ENCODE results near the gene RAB19. TPM values are rescaled to one million over a fixed set of nuclear protein-coding genes. Genes with fewer than 3 reads are reported as not detected.

RAB19 gene
- total RNA-seq, 1 experiment from 2014 or later: 10.8 TPM

DNA sequence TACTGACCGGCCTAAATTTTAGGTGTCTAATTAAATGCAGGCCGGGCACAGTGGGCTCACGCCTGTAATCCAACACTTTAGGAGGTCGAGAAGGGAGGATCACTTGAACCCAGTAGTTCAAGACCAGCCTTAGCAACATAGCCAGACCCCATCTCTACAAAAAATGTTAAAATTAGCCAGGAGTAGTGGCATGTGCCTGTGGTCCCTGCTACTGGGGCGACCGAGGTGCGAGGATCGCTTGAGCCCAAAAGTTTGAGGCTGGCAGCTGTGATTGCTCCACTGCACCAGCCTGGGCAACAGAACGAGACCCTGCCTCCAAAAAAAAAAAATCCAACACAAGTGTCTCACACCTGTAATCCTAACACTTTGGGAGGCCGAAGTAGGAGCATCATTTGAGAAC is 5.0 kb upstream of the RAB19 start:
- CTCF ChIA-PET: interaction anchor here (1.1 kb wide), 1 partner anchor 45 kb away, joined by 6 read pairs; no protein-coding TSS in a partner anchor
- POLR2A ChIA-PET: interaction anchor here (0.6 kb wide), 1 partner anchor 51 kb away, joined by 3 read pairs; no protein-coding TSS in a partner anchor
- no peak overlapping the region for H3K27ac Mint-ChIP-seq
- peaks cover 4% of the 10 kb centered on the region; the same call in 1 of the 2 replicates for H3K36me3 Mint-ChIP-seq
- H3K27me3 Mint-ChIP-seq (ENCODE audit: low read depth): no peaks in the 10 kb centered on the region
- H3K4me3 Mint-ChIP-seq: peak overlapping the region; percentile 93
- H3K4me1 Mint-ChIP-seq: peaks cover 28% of the 10 kb centered on the region
- ATAC-seq (no peak), DNase-seq (ENCODE audit: low spot score) (no peak)
- peaks cover 4% of the 10 kb centered on the region; the same call in 1 of the 2 replicates for H3K9me3 Mint-ChIP-seq
- TF ChIP-seq NFYB (CRISPR knock-in tag; conservative IDR thresholded peaks at IDR 0.05; ENCODE audit: low read depth) (no peak), PRRX2 (CRISPR knock-in tag; IDR thresholded peaks at IDR 0.05) (no peak), GTF2I (CRISPR knock-in tag; conservative IDR thresholded peaks at IDR 0.05) (no peak), ZNF232 (CRISPR knock-in tag; IDR thresholded peaks at IDR 0.05) (no peak), OVOL2 (CRISPR knock-in tag; IDR thresholded peaks at IDR 0.05; ENCODE audit: borderline replicate concordance) (no peak), FOXJ3 (CRISPR knock-in tag; IDR thresholded peaks at IDR 0.05; ENCODE audit: borderline replicate concordance) (no peak)
- TF ChIP-seq, protein P1, sequence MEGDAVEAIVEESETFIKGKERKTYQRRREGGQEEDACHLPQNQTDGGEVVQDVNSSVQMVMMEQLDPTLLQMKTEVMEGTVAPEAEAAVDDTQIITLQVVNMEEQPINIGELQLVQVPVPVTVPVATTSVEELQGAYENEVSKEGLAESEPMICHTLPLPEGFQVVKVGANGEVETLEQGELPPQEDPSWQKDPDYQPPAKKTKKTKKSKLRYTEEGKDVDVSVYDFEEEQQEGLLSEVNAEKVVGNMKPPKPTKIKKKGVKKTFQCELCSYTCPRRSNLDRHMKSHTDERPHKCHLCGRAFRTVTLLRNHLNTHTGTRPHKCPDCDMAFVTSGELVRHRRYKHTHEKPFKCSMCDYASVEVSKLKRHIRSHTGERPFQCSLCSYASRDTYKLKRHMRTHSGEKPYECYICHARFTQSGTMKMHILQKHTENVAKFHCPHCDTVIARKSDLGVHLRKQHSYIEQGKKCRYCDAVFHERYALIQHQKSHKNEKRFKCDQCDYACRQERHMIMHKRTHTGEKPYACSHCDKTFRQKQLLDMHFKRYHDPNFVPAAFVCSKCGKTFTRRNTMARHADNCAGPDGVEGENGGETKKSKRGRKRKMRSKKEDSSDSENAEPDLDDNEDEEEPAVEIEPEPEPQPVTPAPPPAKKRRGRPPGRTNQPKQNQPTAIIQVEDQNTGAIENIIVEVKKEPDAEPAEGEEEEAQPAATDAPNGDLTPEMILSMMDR (IDR thresholded peaks at IDR 0.05): no peak
- TF ChIP-seq, protein P2, sequence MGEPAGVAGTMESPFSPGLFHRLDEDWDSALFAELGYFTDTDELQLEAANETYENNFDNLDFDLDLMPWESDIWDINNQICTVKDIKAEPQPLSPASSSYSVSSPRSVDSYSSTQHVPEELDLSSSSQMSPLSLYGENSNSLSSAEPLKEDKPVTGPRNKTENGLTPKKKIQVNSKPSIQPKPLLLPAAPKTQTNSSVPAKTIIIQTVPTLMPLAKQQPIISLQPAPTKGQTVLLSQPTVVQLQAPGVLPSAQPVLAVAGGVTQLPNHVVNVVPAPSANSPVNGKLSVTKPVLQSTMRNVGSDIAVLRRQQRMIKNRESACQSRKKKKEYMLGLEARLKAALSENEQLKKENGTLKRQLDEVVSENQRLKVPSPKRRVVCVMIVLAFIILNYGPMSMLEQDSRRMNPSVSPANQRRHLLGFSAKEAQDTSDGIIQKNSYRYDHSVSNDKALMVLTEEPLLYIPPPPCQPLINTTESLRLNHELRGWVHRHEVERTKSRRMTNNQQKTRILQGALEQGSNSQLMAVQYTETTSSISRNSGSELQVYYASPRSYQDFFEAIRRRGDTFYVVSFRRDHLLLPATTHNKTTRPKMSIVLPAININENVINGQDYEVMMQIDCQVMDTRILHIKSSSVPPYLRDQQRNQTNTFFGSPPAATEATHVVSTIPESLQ (CRISPR knock-in tag; IDR thresholded peaks at IDR 0.05): no peak
- TF ChIP-seq, protein P3, sequence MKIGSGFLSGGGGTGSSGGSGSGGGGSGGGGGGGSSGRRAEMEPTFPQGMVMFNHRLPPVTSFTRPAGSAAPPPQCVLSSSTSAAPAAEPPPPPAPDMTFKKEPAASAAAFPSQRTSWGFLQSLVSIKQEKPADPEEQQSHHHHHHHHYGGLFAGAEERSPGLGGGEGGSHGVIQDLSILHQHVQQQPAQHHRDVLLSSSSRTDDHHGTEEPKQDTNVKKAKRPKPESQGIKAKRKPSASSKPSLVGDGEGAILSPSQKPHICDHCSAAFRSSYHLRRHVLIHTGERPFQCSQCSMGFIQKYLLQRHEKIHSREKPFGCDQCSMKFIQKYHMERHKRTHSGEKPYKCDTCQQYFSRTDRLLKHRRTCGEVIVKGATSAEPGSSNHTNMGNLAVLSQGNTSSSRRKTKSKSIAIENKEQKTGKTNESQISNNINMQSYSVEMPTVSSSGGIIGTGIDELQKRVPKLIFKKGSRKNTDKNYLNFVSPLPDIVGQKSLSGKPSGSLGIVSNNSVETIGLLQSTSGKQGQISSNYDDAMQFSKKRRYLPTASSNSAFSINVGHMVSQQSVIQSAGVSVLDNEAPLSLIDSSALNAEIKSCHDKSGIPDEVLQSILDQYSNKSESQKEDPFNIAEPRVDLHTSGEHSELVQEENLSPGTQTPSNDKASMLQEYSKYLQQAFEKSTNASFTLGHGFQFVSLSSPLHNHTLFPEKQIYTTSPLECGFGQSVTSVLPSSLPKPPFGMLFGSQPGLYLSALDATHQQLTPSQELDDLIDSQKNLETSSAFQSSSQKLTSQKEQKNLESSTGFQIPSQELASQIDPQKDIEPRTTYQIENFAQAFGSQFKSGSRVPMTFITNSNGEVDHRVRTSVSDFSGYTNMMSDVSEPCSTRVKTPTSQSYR (CRISPR knock-in tag; IDR thresholded peaks at IDR 0.05): no peak
- TF ChIP-seq, protein P4, sequence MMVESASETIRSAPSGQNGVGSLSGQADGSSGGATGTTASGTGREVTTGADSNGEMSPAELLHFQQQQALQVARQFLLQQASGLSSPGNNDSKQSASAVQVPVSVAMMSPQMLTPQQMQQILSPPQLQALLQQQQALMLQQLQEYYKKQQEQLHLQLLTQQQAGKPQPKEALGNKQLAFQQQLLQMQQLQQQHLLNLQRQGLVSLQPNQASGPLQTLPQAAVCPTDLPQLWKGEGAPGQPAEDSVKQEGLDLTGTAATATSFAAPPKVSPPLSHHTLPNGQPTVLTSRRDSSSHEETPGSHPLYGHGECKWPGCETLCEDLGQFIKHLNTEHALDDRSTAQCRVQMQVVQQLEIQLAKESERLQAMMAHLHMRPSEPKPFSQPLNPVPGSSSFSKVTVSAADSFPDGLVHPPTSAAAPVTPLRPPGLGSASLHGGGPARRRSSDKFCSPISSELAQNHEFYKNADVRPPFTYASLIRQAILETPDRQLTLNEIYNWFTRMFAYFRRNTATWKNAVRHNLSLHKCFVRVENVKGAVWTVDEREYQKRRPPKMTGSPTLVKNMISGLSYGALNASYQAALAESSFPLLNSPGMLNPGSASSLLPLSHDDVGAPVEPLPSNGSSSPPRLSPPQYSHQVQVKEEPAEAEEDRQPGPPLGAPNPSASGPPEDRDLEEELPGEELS (CRISPR knock-in tag; IDR thresholded peaks at IDR 0.05): no peak

DNA sequence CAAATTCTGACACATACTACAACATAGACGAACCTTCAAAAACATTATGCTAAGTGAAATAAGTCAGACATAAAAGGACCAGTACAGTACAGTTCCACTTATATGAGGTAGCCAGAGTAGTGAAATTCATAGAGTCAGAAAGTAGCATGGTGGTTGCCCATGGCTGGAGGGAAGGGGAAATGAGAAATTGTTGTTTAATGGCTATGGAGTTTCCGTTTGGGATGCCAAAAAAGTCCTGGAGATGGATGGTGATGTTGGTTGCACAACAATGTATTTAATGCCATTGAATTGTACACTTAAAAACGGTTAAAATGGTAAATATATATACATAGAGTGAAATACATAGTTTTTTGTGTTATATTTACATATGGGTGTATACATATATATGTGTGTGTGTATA is 3.5 kb upstream of the RAB19 start:
- Mint-ChIP-seq H3K4me1 (peaks cover 39% of the 10 kb centered on the region), H3K9me3 (peaks cover 4% of the 10 kb centered on the region; the same call in 1 of the 2 replicates), H3K4me3 (no peak overlapping the region), H3K27me3 (ENCODE audit: low read depth) (no peaks in the 10 kb centered on the region), H3K36me3 (peaks cover 4% of the 10 kb centered on the region; the same call in 1 of the 2 replicates), H3K27ac (no peak overlapping the region)
- ChIA-PET POLR2A (no interaction called here), CTCF (no interaction called here)
- DNase-seq (ENCODE audit: low spot score): no peak
- no peak for ATAC-seq
- TF ChIP-seq, protein P5, sequence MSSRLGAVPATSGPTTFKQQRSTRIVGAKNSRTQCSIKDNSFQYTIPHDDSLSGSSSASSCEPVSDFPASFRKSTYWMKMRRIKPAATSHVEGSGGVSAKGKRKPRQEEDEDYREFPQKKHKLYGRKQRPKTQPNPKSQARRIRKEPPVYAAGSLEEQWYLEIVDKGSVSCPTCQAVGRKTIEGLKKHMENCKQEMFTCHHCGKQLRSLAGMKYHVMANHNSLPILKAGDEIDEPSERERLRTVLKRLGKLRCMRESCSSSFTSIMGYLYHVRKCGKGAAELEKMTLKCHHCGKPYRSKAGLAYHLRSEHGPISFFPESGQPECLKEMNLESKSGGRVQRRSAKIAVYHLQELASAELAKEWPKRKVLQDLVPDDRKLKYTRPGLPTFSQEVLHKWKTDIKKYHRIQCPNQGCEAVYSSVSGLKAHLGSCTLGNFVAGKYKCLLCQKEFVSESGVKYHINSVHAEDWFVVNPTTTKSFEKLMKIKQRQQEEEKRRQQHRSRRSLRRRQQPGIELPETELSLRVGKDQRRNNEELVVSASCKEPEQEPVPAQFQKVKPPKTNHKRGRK (CRISPR knock-in tag; IDR thresholded peaks at IDR 0.05; ENCODE audit: borderline replicate concordance): no peak
- TF ChIP-seq JUN (CRISPR knock-in tag; IDR thresholded peaks at IDR 0.05) (no peak), SP1 (CRISPR knock-in tag; conservative IDR thresholded peaks at IDR 0.05) (no peak), NR3C1 (CRISPR knock-in tag; conservative IDR thresholded peaks at IDR 0.05; ENCODE audit: low read depth) (no peak), TEAD1 (CRISPR knock-in tag; IDR thresholded peaks at IDR 0.05) (no peak), CREM (CRISPR knock-in tag; IDR thresholded peaks at IDR 0.05) (no peak)
